MM.1S (cell line): Measurements from ENCODE around the gene SEPTIN6.

Experiments used
- CTCF ChIP-seq: fragments of 300-600 bp; sonication (generic); IDR thresholded peaks from 2 replicates; pipeline ENCODE4 v1.5.1; 2016; ENCODE audit warnings: antibody characterized with exemption, low read length, mixed read lengths
- EZH2 ChIP-seq: fragments of 300-600 bp; sonication (generic); optimal IDR thresholded peaks from 2 replicates; pipeline ENCODE3; 2017; ENCODE audit warnings: low read depth, mild to moderate bottlenecking, antibody characterized with exemption, low read length, mixed read lengths

GRCh38 chrX:119698845-119699244 lies 5.9 kb upstream of the SEPTIN6 start:
- TF ChIP-seq CTCF (peak; percentile 71), EZH2 (no peak)
